ENCODE results near the gene C17orf67.
A peak's percentile ranks its signal among the peaks of the same experiment; 100 is the strongest.

Gene C17orf67
- long read RNA-seq, donor 1 = 0 reads
- long read RNA-seq, donor 2 = 0 reads
- long read RNA-seq, donor 3 = 0 reads
- long read RNA-seq, donor 4 = 0 reads
- long read RNA-seq, donor 5 = 0 reads
- long read RNA-seq, donor 6 = 0 reads
- long read RNA-seq, donor 7 = 0 reads
- long read RNA-seq, donor 8 = 0 reads

GRCh38 chr17:56833809-56834379, at the start of gene C17orf67, which contains the start of gene DGKE:
Gene C17orf67, minus strand, starts transcription at chr17:56833920. Its CDS starts 18,110 bp downstream, at chr17:56815810.
Gene DGKE, plus strand, starts transcription at chr17:56834151. Its CDS starts 645 bp downstream, at chr17:56834796.
- peak; percentile 95 for DNase-seq

GRCh38 chr17:56881685-56882295, 48.1 kb upstream of the C17orf67 start:
- DNase-seq = no peak

DNA sequence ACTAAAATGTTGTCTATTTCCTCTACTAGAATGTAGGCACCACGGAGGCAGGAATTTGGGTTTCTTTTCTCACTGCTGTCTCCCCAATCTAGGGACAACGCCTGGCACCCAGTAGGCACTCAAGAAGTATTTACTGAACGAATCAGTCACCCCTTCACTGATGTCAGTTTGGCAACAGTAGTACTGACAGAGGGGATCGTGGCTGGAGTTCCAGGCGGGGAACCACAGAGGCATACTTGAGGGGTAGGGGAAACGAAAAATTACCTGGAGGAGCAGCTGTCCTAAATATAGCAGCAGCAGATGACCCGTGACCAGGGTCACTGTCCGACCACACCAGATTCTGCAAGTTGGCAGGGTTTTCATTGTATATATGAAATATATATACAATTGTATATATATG, 46.9 kb upstream of the C17orf67 start:
- DNase-seq = no peak

DNA sequence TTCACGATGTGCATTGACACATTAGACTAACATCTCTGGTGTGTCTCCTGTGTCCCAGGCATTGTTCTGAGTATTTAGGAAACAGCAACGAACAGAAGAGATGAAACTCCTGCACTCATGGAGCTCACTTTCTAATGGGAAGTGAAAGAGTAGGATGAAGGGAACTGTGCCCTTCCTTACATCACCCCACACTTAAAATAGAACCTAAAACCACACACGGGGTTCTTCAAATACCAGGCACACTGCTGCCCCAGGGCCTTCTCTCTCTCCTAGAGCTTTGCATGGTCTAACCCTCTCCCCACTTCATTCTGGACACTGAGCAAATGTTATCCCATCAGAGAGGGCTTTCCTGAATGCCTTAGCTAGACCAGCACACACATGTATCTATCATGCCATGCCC, 46.4 kb upstream of the C17orf67 start:
- no peak for DNase-seq

DNA sequence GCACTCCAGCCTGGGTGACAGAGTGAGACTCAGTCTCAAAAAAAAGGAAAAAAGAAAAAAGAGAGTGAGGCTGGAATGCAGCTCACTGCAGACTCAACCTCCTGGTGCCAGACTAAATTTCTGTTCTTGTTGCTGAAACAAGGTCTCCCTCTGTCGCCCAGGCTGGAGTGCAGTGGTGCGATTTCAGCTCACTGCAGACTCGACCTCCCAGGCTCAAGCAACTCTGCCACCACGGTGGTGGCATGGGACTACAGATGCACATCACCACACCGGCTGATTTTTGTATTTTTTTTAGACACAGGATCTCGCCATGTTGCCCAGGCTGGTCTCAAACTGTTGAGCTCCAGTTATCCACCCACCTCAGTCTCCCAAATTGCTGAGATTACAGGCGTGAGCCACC, 45.6 kb upstream of the C17orf67 start:
- DNase-seq = no peak

DNA sequence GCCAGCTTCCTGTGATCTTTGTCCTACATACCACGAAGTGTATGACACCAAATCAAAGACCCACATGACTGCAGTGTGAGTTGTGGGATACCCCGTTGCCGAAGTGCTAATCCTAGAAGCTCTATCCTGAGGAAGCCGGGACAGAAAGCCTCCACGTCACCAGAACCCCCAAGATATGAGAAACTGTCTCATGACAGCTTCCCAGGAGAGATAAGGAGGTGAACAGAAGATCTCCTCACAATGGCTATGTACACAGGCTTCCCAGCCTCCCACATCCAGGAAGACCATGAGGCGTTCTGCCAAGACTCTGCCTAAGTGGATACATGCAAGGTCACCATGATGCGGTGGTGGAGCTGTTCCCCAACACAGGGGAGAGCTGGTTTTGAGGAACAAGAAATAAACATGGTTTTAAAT, 43.1 kb upstream of the C17orf67 start:
- no peak for DNase-seq

GRCh38 chr17:56870081-56870651, 36.4 kb upstream of the C17orf67 start:
- DNase-seq = no peak

DNA sequence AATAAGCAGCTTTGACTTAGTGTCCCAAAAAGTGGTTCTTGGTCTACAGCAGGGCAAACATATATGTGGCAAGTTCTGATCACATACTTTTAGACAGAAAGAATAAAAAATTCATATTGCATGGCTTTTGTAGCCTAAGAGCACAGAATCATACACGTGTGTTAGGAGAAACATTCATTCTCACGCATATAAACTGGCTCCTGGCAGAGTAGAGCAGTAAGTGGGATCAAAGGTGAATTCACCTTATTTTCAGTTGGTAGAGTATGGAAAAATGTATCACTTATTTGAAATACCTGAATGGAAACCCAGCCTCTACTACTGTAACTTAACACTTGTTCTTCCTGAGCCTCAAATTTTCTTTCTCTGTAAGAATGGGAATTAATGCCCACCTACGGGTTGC, 35.0 kb upstream of the C17orf67 start:
- DNase-seq = no peak

GRCh38 chr17:56867948-56868376, 34.2 kb upstream of the C17orf67 start:
- no peak for DNase-seq

DNA sequence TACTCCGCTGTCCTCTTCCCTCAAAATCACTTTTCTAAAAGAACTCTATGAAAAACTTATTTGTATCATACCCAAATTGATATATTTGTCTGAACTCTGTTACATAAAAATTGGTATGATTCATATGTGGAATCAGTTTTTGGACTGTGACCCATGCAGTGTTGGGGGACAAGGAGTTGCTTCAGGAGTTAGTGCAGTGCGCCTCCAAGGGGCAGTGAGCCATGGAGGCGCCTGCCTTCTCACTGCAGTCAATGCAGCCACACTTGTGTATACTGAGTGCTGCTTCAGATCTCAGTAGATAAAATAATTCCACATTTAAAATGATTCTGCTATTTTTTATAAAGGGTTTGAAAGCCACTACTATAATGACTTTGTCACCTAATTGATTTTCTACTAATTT, 32.8 kb upstream of the C17orf67 start:
- DNase-seq = no peak

GRCh38 chr17:56866076-56866475, 32.4 kb upstream of the C17orf67 start:
- no peak for DNase-seq

GRCh38 chr17:56863974-56864373, 30.3 kb upstream of the C17orf67 start:
- DNase-seq = no peak

- no peak for DNase-seq
Observed at GRCh38 chr17:56861899-56862298, 28.2 kb upstream of the C17orf67 start.

DNA sequence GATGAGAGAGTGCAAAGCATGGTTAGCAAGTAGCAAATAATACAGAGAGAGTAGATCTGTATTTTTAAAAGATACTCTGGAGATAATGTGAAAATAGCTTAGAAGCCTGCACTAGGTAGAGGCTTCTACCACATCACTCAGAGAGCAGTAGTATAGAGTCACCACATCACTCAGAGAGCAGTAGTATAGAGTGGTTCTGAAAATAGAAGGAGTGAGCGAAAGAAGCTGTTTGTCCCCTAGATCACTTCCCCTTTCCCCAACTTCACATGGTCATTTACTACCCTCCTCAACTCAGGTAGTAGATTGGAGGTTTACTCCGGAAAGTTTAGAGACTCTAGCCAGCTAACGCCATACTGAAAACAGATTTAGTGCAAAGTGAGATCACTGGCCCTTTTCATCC, 17.3 kb upstream of the C17orf67 start:
- no peak for DNase-seq

- no peak for DNase-seq
Observed at GRCh38 chr17:56850591-56850990, 16.9 kb upstream of the C17orf67 start.

GRCh38 chr17:56849131-56849530, 15.4 kb upstream of the C17orf67 start:
- no peak for DNase-seq

- no peak for DNase-seq
Observed at GRCh38 chr17:56847106-56847505, 13.4 kb upstream of the C17orf67 start.

DNA sequence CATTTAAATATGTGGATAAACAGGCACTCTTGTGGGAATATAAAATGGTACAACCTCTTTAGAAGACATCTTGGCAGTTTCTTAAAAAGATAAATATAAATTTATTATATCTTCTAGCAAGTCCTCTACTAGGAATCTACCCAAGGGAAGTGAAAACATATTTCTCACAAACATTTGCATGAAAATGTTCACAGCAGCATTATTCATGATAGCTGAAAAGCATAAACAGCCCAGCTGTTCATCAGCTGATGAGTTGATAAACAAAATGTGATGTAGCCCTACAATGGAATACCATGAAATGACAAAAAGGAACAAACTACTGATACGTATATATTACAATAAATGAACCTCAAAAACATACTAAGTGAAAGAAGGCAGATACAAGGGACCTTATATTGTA, 12.2 kb upstream of the C17orf67 start:
- DNase-seq = no peak

DNA sequence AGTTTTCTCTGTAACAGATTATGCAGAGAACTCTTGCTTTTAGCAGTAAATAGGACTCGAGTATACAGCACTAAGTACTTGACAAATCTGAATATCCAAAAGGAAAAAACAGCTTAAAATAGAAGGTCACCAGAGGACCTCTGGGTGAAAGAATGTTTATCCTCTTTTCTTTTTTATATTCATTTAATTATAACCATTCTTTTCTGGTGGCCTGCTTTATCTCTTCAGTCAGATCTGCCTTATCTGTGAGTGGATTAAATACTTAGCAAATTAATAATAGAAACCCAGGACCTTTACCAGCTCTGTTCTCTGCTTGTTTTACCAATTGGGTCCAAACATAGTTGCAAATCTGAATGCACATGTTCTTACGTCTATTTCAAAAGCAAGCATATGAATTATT, 8.9 kb upstream of the C17orf67 start:
- no peak for DNase-seq

DNA sequence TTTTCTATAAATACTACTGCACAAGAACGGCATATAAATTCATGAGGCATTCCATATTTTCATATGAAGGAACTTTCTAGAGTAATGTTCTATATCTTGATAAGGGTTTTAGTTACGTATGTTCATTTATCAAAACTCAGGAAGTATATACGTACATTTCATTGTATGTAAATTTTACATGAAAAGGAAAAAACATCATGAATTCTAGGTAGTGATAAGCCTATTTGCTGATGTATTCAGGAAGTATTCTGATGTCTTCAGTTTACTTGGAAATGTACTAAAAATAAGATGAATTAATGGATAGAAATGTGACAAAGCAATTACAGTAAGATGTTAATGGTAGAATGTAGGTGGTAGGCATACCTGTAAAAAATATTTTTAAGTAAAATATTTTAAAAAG, 5.0 kb upstream of the C17orf67 start:
- DNase-seq = no peak

DNA sequence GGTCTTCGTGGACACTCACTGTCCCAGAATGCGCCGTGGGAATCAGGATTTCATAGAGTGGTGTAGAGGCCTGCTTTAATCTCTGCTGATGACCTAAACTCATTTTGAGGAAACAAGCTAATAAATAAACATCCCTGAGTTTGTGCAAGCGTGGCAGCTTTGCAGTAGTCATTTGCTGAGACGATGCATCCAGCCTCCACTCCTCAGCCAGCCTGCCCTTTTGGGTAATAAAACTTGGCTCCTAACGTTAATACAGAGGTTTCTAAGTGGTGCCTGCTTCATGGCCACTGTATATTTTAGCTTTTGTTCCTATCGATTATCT, 1.5 kb upstream of the C17orf67 start:
- DNase-seq = no peak

- peak; percentile 82 for DNase-seq
Observed at GRCh38 chr17:56834380-56835263, 902 bp upstream of the C17orf67 start.

All from right kidney (tissue), 9 donors.